ENCODE data around the gene RAB13. TPM values are rescaled to one million over a fixed set of nuclear protein-coding genes. Genes with fewer than 3 reads are reported as not detected.

RAB13 gene
- total and polyA plus RNA-seq, 2 of the 13 experiments (the other 11 are each of a cell fraction or from before 2014, with no cell fraction given), result 15.9 to 24.7 TPM

- TF ChIP-seq SNAPC2 (CRISPR knock-in tag; IDR thresholded peaks at IDR 0.05), result 0 out of 2 replicates have a peak, but pooled peaks have one; percentile 29
- peak; percentile 40; the same call in 1 of the 2 replicates for TF ChIP-seq MEF2D (CRISPR knock-in tag; IDR thresholded peaks at IDR 0.05)
- peak; percentile 64 for TF ChIP-seq HDAC2 (CRISPR knock-in tag; IDR thresholded peaks at IDR 0.05)
- 0 out of 2 replicates have a peak, but pooled peaks have one; percentile 60 for TF ChIP-seq JUND (CRISPR knock-in tag; IDR thresholded peaks at IDR 0.05)
- no peak for TF ChIP-seq FLYWCH1 (CRISPR knock-in tag; IDR thresholded peaks at IDR 0.05)
- peak; percentile 78; the same call in 1 of the 2 replicates for TF ChIP-seq ZSCAN5A (CRISPR knock-in tag; IDR thresholded peaks at IDR 0.05; ENCODE audit: borderline replicate concordance)
- peak; percentile 78 for TF ChIP-seq ARNT2 (CRISPR knock-in tag; IDR thresholded peaks at IDR 0.05; ENCODE audit: low read depth)
- TF ChIP-seq ZNF468 (CRISPR knock-in tag; IDR thresholded peaks at IDR 0.05), result no peak
- TF ChIP-seq ZNF430 (CRISPR knock-in tag; IDR thresholded peaks at IDR 0.05), result peak; percentile 68; the same call in 1 of the 2 replicates
- 0 out of 2 replicates have a peak, but pooled peaks have one; percentile 55 for TF ChIP-seq ZNF264 (CRISPR knock-in tag; IDR thresholded peaks at IDR 0.05)
- peak; percentile 27; the same call in 1 of the 2 replicates for TF ChIP-seq NR2F2 (IDR thresholded peaks at IDR 0.05; ENCODE audit: borderline replicate concordance, low read depth)
- TF ChIP-seq ATF5 (CRISPR knock-in tag; IDR thresholded peaks at IDR 0.05; ENCODE audit: low read depth), result peak; percentile 81; the same call in 1 of the 2 replicates
- 0 out of 2 replicates have a peak, but pooled peaks have one; percentile 34 for TF ChIP-seq HNF1A (IDR thresholded peaks at IDR 0.05; ENCODE audit: low read depth)
- peak; percentile 73; the same call in 1 of the 2 replicates for TF ChIP-seq HNF1A (CRISPR knock-in tag; IDR thresholded peaks at IDR 0.05; ENCODE audit: borderline replicate concordance)
- TF ChIP-seq ZNF326 (CRISPR knock-in tag; IDR thresholded peaks at IDR 0.05; ENCODE audit: borderline replicate concordance), result no peak
- peak; percentile 56; the same call in 1 of the 2 replicates for TF ChIP-seq ZNF704 (CRISPR knock-in tag; IDR thresholded peaks at IDR 0.05; ENCODE audit: borderline replicate concordance)
- no peak for TF ChIP-seq BRCA1 (CRISPR knock-in tag; IDR thresholded peaks at IDR 0.05)
- TF ChIP-seq DMTF1 (CRISPR knock-in tag; IDR thresholded peaks at IDR 0.05), result no peak
- peak; percentile 98 for TF ChIP-seq TSC22D2 (CRISPR knock-in tag; IDR thresholded peaks at IDR 0.05; ENCODE audit: borderline replicate concordance)
Observed at GRCh38 chr1:153990468-153991150, 4.5 kb upstream of the RAB13 start, which contains the start of gene RPS27 (continued).
